K562 (cell line): ENCODE results near the gene LRRC4B. TPM values are rescaled to one million over a fixed set of nuclear protein-coding genes. Genes with fewer than 3 reads are reported as not detected.
"Not testable (repeated sequence)": the region's sequence is repeated elsewhere in the genome, so short reads cannot be mapped to it uniquely, and the experiment has no call there.

Experiments
- ATAC-seq: fragments of 200-7000 bp; cut with Tn5 transposase; 3 replicates; pipeline ENCODE4 v1.9.1; 2020; ENCODE audit warnings: moderate library complexity
- BruUV-seq: library from RNA; stranded (reverse); fragments of 400-500 nt; replicated peaks from 2 replicates; lab custom pipeline; 2021; lab: Mats Ljungman, UMichigan
- CTCF ChIA-PET: fragments of 300-600 bp; formaldehyde crosslinking; extraction: SDS; loops from one replicate; lab custom pipeline; 2021; ENCODE audit warnings: low intra/inter-chr PET ratio; lab: Yijun Ruan, JAX
- POLR2A ChIA-PET: fragments of 300-600, 350-650 bp; sonication (Branson Sonifier 250); formaldehyde crosslinking; extraction: SDS; loops from one replicate; lab custom pipeline; 2021; ENCODE audit warnings: antibody characterized with exemption, inconsistent platforms; lab: Yijun Ruan, JAX
- DNase-seq, 4 experiments: peaks; one replicate each; pipeline versions ENCODE4 v3.0.0 to v3.0.0-alpha.2; 2011 to 2018; ENCODE audit warnings: low spot score in 3 of 4, mixed read lengths in 3 of 4; ENCODE audit errors: extremely low read depth in 1 of 4
- FAIRE-seq: peaks from 2 replicates; lab custom pipeline; 2011; peaks lifted over from hg19 to GRCh38; lab: Jason Lieb, UNC
- H2AFZ ChIP-seq: 2 replicates; pipeline ENCODE4 v1.6.0; 2011; ENCODE audit warnings: low read depth, low read length, control low read depth, inconsistent platforms
- H3K27ac ChIP-seq: fragments of 200-600 bp; 3 replicates; pipeline ENCODE4 v1.8.0; 2011; ENCODE audit warnings: low read depth, mild to moderate bottlenecking, control low read depth, inconsistent platforms, low read length, moderate library complexity, mixed read lengths; ENCODE audit errors: extremely low read depth
- H3K27me3 ChIP-seq, 2 experiments: fragments of 300-600 bp in 1 of 2; 2 replicates in 1 of 2; 3 replicates in 1 of 2; pipeline versions ENCODE4 v1.6.0 to v1.8.0; 2011; ENCODE audit warnings: inconsistent platforms in 2 of 2, low read length in 2 of 2, mild to moderate bottlenecking in 1 of 2, mixed read lengths in 1 of 2, moderate library complexity in 1 of 2; ENCODE audit not compliant: control insufficient read depth in 2 of 2, insufficient read depth in 2 of 2
- H3K36me3 ChIP-seq: fragments of 300-600 bp; 3 replicates; pipeline ENCODE4 v1.8.0; 2011; ENCODE audit warnings: mild to moderate bottlenecking, low read length, inconsistent platforms; ENCODE audit not compliant: control insufficient read depth, insufficient read depth
- H3K4me1 ChIP-seq, 2 experiments: fragments of 200-600 bp in 1 of 2; replicated peaks in 1 of 2; 2 replicates in 1 of 2; 3 replicates in 1 of 2; pipeline versions ENCODE4 v1.5.1 to v1.8.0; 2011; ENCODE audit warnings: inconsistent platforms in 2 of 2, low read length in 2 of 2, mild to moderate bottlenecking in 1 of 2, mixed read lengths in 1 of 2, moderate library complexity in 1 of 2; ENCODE audit not compliant: control insufficient read depth in 2 of 2, insufficient read depth in 2 of 2
- H3K4me2 ChIP-seq: 2 replicates; pipeline ENCODE4 v1.6.1; 2011; ENCODE audit warnings: low read length, control low read depth, inconsistent platforms, mixed read lengths; ENCODE audit not compliant: insufficient read depth
- H3K4me3 ChIP-seq: fragments of 200-600 bp; sonication (generic), shearing (Covaris generic); 2 replicates; pipeline ENCODE4 v1.5.1; 2016; ENCODE audit warnings: control low read depth, inconsistent platforms
- H3K79me2 ChIP-seq: fragments of 200-600 bp; 3 replicates; pipeline ENCODE4 v1.8.0; 2011; ENCODE audit warnings: low read length, inconsistent platforms; ENCODE audit not compliant: control insufficient read depth, insufficient read depth
- H3K9ac ChIP-seq, 2 experiments: 2 replicates each; pipeline versions ENCODE4 v1.6.0 to v1.6.1; 2011; ENCODE audit warnings: low read depth in 2 of 2, low read length in 2 of 2, control low read depth in 1 of 2, inconsistent platforms in 1 of 2, mild to moderate bottlenecking in 1 of 2, mixed read lengths in 1 of 2; ENCODE audit not compliant: insufficient read depth in 1 of 2
- H3K9me1 ChIP-seq: one replicate; pipeline ENCODE4 v1.6.0; 2011; ENCODE audit warnings: inconsistent platforms, mild to moderate bottlenecking, low read length, moderate library complexity; ENCODE audit not compliant: control insufficient read depth, insufficient read depth
- H3K9me3 ChIP-seq: replicated peaks from 2 replicates; pipeline ENCODE4 v1.5.1; 2011; ENCODE audit warnings: low read depth, low read length, inconsistent platforms; ENCODE audit not compliant: control insufficient read depth, insufficient read depth
- H4K20me1 ChIP-seq: replicated peaks from 2 replicates; pipeline ENCODE4 v1.6.1; 2011; ENCODE audit warnings: low read length, inconsistent platforms, mixed read lengths; ENCODE audit not compliant: control insufficient read depth, insufficient read depth
- CC2D1A ChIP-seq: fragments of 450-650 bp; IDR thresholded peaks from 2 replicates; pipeline ENCODE4 v1.6.1; 2017; ENCODE audit warnings: mild to moderate bottlenecking
- EGR1 ChIP-seq: fragments of 450-650 bp; conservative IDR thresholded peaks from 2 replicates; pipeline ENCODE4 v1.6.1; 2017; ENCODE audit warnings: mild to moderate bottlenecking
- GATAD2B ChIP-seq: fragments of 450-650 bp; IDR thresholded peaks from 2 replicates; pipeline ENCODE4 v1.6.1; 2017; ENCODE audit warnings: mild to moderate bottlenecking, borderline replicate concordance
- HBP1 ChIP-seq: fragments of 450-650 bp; formaldehyde crosslinking; IDR thresholded peaks from 2 replicates; pipeline ENCODE4 v1.4.0; 2022; ENCODE audit warnings: missing genetic modification characterization
- MAZ ChIP-seq, 2 experiments: fragments of 450-650 bp in 1 of 2; sonication (generic) in 1 of 2; formaldehyde crosslinking; IDR thresholded peaks in 1 of 2; conservative IDR thresholded peaks in 1 of 2; 2 replicates each; pipeline versions ENCODE4 v1.4.0 to v1.5.0; 2020; ENCODE audit warnings: mild to moderate bottlenecking in 1 of 2, missing genetic modification reagents in 1 of 2
- NFRKB ChIP-seq: fragments of 450-650 bp; IDR thresholded peaks from 2 replicates; pipeline ENCODE4 v1.6.1; 2016; ENCODE audit warnings: low read depth
- POLR2B ChIP-seq: fragments of 450-650 bp; IDR thresholded peaks from 2 replicates; pipeline ENCODE4 v1.6.1; 2018; ENCODE audit warnings: low read depth; ENCODE audit not compliant: partially characterized antibody
- ZBTB26 ChIP-seq: fragments of 450-650 bp; formaldehyde crosslinking; IDR thresholded peaks from 2 replicates; pipeline ENCODE4 v1.4.0; 2022; ENCODE audit warnings: missing genetic modification characterization
- WGBS: fragments of 100-300 bp; shearing (Covaris generic); methylation state at CpG from one replicate; pipeline ENCODE4 v1.1.6; 2016; ENCODE audit warnings: low coverage, mixed read lengths; ENCODE audit not compliant: insufficient coverage; ENCODE audit errors: missing lambda C conversion rate; 5-methylcytosine and 5-hydroxymethylcytosine counted together
- in situ Hi-C: fragments of 300-500 bp; cut with MboI; formaldehyde crosslinking; loops from 4 replicates; pipeline ENCODE4 v1.15.0; 2018; ENCODE audit warnings: inconsistent platforms, mixed read lengths
- intact Hi-C: fragments of 100-400 bp; cut with micrococcal nuclease; formaldehyde crosslinking; loops from 2 replicates; pipeline ENCODE4 v1.14.2; 2022
- polyA plus RNA-seq, 8 experiments: library from polyadenylated mRNA; depleted of rRNA in 4 of 8; stranded (reverse) in 5 of 8; unstranded in 3 of 8; fragments of >200 nt; fragmentation: Nextera tagmentation in 2 of 8; fragmentation: Illumina TruSeq in 1 of 8; extraction: Ambion mirVana in 2 of 8; extraction: Trizol in 1 of 8; gene quantifications; 2 replicates each; pipeline versions ENCODE4 v1.2.1 to v1.2.3, GENCODE V29; 2011 to 2014; ENCODE audit warnings: inconsistent platforms in 1 of 8, missing spikeins in 1 of 8
- total RNA-seq, 7 experiments: library from RNA; depleted of rRNA in 6 of 7; stranded (reverse); fragments of >200 nt in 6 of 7; fragmentation: Illumina TruSeq in 2 of 7; extraction: Trizol in 2 of 7; gene quantifications; 2 replicates each; pipeline versions ENCODE4 v1.2.1 to v1.2.3, GENCODE V29; 2011 to 2021; ENCODE audit warnings: low replicate concordance in 1 of 7
- TF ChIP-seq, protein P1 (sequence below), 3 experiments: fragments of 200-800 bp in 1 of 3; sonication (Bioruptor generic) in 1 of 3; sonication (generic) in 1 of 3; formaldehyde crosslinking in 1 of 3; IDR thresholded peaks; 2 replicates each; pipeline versions ENCODE4 v1.6.1 to v1.8.0; 2016 to 2022; ENCODE audit warnings: mild to moderate bottlenecking in 2 of 3, missing compliant biosample characterization in 2 of 3, missing genetic modification characterization in 2 of 3, missing genetic modification reagents in 1 of 3

Gene LRRC4B
- total and polyA plus RNA-seq, 9 of the 15 experiments (the other 6 are each of a cell fraction or from before 2014, with no cell fraction given) = 0.18 to 9.6 (median 2.9) TPM; not detected in 2

GRCh38 chr19:50604264-50605073, 36.2 kb upstream of the LRRC4B start:
- H3K9ac ChIP-seq, DNase-seq, H3K36me3 ChIP-seq, H2AFZ ChIP-seq, H3K4me2 ChIP-seq, FAIRE-seq, H3K79me2 ChIP-seq, H3K9me3 ChIP-seq, H4K20me1 ChIP-seq, H3K27ac ChIP-seq, POLR2A ChIA-PET, H3K27me3 ChIP-seq, BruUV-seq, H3K9me1 ChIP-seq, CTCF ChIA-PET, H3K4me3 ChIP-seq: not testable (repeated sequence)
- in situ Hi-C loops = loop anchor here (5.0 kb wide), 1 partner anchor 183 kb away; no protein-coding TSS in a partner anchor
- peaks cover 38 to 39% of the 10 kb centered on the region in 2 experiments for H3K4me1 ChIP-seq
- no CpG with 5 or more reads among the region's 56 CpGs for WGBS
- peak; percentile 38 for ATAC-seq
- intact Hi-C loops = loop anchor here (5.0 kb wide), 3 partner anchors 67 to 178 kb away; no protein-coding TSS in a partner anchor

GRCh38 chr19:50602935-50603334, 34.7 kb upstream of the LRRC4B start:
- 0 out of 2 replicates have a peak, but pooled peaks cover 3% of the 10 kb centered on the region for H3K9me3 ChIP-seq
- H3K36me3 ChIP-seq = no peaks in the 10 kb centered on the region
- DNase-seq (peak in 3 of 4 experiments; percentile 27 to 63 (median 43)), FAIRE-seq (peak; percentile 52), ATAC-seq (no peak)
- no peak overlapping the region for H3K9ac ChIP-seq
- H3K4me2 ChIP-seq = peak overlapping the region; percentile 63
- no TSS peak for BruUV-seq
- H2AFZ ChIP-seq = peak overlapping the region; percentile 33; the same call in 1 of the 2 replicates
- in situ Hi-C loops (no loop called here), intact Hi-C loops (loop anchor here (5.0 kb wide), 1 partner anchor 66 kb away; no protein-coding TSS in a partner anchor)
- H4K20me1 ChIP-seq = no peaks in the 10 kb centered on the region
- CTCF ChIA-PET = no interaction called here
- peak overlapping the region; percentile 28; the same call in 1 of the 3 replicates for H3K27ac ChIP-seq
- peaks cover 37 to 39% of the 10 kb centered on the region in 2 experiments for H3K4me1 ChIP-seq
- H3K79me2 ChIP-seq = no peaks in the 10 kb centered on the region
- WGBS = 0% methylated on average over 2 of the region's 4 CpGs
- no peak overlapping the region for H3K4me3 ChIP-seq
- H3K27me3 ChIP-seq = no peaks in the 10 kb centered on the region
- POLR2A ChIA-PET = no interaction called here
- H3K9me1 ChIP-seq = no peaks in the 10 kb centered on the region
- no peak for TF ChIP-seq GATAD2B
- TF ChIP-seq NFRKB = peak; percentile 78; the same call in 1 of the 2 replicates
- TF ChIP-seq POLR2B = peak; percentile 46
- TF ChIP-seq, protein P1, sequence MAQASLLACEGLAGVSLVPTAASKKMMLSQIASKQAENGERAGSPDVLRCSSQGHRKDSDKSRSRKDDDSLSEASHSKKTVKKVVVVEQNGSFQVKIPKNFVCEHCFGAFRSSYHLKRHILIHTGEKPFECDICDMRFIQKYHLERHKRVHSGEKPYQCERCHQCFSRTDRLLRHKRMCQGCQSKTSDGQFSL (CRISPR knock-in tag; IDR thresholded peaks at IDR 0.05) = no peak
- TF ChIP-seq, protein P1 (tag; IDR thresholded peaks at IDR 0.05) = no peak
- peak in 1 of 2 experiments; percentile 5; a peak in 1 of 4 replicates for TF ChIP-seq MAZ (CRISPR knock-in tag; conservative IDR thresholded peaks at IDR 0.05 in 1 of 2, IDR thresholded peaks at IDR 0.05 in 1 of 2)
- peak; percentile 90; the same call in 1 of the 2 replicates for TF ChIP-seq HBP1 (CRISPR knock-in tag)
- TF ChIP-seq CC2D1A = peak; percentile 70; the same call in 1 of the 2 replicates
- TF ChIP-seq EGR1 = 0 out of 2 replicates have a peak, but pooled peaks have one; percentile 4
- peak; percentile 88 for TF ChIP-seq ZBTB26 (CRISPR knock-in tag)
